HCT116 (cell line): Measurements from ENCODE around the gene SYP.

Source experiments
- ATF3 ChIP-seq: IDR thresholded peaks from 2 replicates; pipeline ENCODE4 v1.6.1; 2012
- CTCF ChIP-seq, 3 experiments: fragments of 200-600 bp in 1 of 3; sonication (generic) in 1 of 3; IDR thresholded peaks in 2 of 3; conservative IDR thresholded peaks in 1 of 3; 2 replicates each; pipeline ENCODE4 v1.5.1; 2012 to 2017; ENCODE audit warnings: low read depth in 2 of 3, low read length in 2 of 3, antibody characterized with exemption in 1 of 3, borderline replicate concordance in 1 of 3, control low read depth in 1 of 3, mild to moderate bottlenecking in 1 of 3, mixed read lengths in 1 of 3, mixed run types in 1 of 3, moderate library complexity in 1 of 3; ENCODE audit not compliant: insufficient read depth in 1 of 3
- EZH2 ChIP-seq: fragments of 200-600 bp; sonication (generic); IDR thresholded peaks from 2 replicates; pipeline ENCODE4 v1.6.1; 2017; ENCODE audit warnings: antibody characterized with exemption, mixed run types
- JUND ChIP-seq: IDR thresholded peaks from 2 replicates; pipeline ENCODE4 v1.6.1; 2012
- MAX ChIP-seq: IDR thresholded peaks from 2 replicates; pipeline ENCODE4 v1.6.1; 2012
- POLR2AphosphoS5 ChIP-seq: IDR thresholded peaks from 2 replicates; pipeline ENCODE4 v1.6.1; 2011; ENCODE audit warnings: mild to moderate bottlenecking, low read depth, low read length, moderate library complexity
- SP1 ChIP-seq: IDR thresholded peaks from 2 replicates; pipeline ENCODE4 v1.6.1; 2012; ENCODE audit warnings: low read depth
- ZNF274 ChIP-seq: fragments of 200-500 bp; sonication (Bioruptor generic); IDR thresholded peaks from 2 replicates; pipeline ENCODE4 v1.6.1; 2014; ENCODE audit warnings: mild to moderate bottlenecking, low read depth, low read length, inconsistent platforms

- TF ChIP-seq MAX (no peak), CTCF (IDR thresholded peaks at IDR 0.05 in 2 of 3, conservative IDR thresholded peaks at IDR 0.05 in 1 of 3; ENCODE audit: borderline replicate concordance in 1 of 3, insufficient read depth in 1 of 3, low read depth in 2 of 3, low read length in 2 of 3) (no peak), POLR2AphosphoS5 (no peak), ZNF274 (no peak), ATF3 (no peak), SP1 (no peak), EZH2 (no peak), JUND (no peak)
Measured at GRCh38 chrX:49220100-49220499, 20.1 kb upstream of the SYP start.
